ENCODE measurements around the gene RTN4R.
"Not testable (repeated sequence)": the region's sequence is repeated elsewhere in the genome, so short reads cannot be mapped to it uniquely, and the experiment has no call there.

RTN4R gene

GRCh38 chr22:20285473-20286311, 17.6 kb upstream of the RTN4R start:
- not testable (repeated sequence) for DNase-seq

- DNase-seq = no peak
These were observed 16.5 kb upstream of the RTN4R start for GRCh38 chr22:20284471-20285086.

- no peak for DNase-seq
These were observed 15.6 kb upstream of the RTN4R start for GRCh38 chr22:20283674-20284066.

- DNase-seq = no peak
These were observed 15.0 kb upstream of the RTN4R start for GRCh38 chr22:20282901-20283673.

GRCh38 chr22:20281891-20282290, 13.8 kb upstream of the RTN4R start:
- no peak for DNase-seq

GRCh38 chr22:20281473-20281872, 13.4 kb upstream of the RTN4R start:
- not testable (repeated sequence) for DNase-seq

GRCh38 chr22:20280866-20281265, 12.7 kb upstream of the RTN4R start:
- DNase-seq = no peak

GRCh38 chr22:20280163-20280562, 12.0 kb upstream of the RTN4R start:
- not testable (repeated sequence) for DNase-seq

GRCh38 chr22:20279662-20280134, 11.6 kb upstream of the RTN4R start:
- DNase-seq = no peak

- DNase-seq = not testable (repeated sequence)
These were observed 10.8 kb upstream of the RTN4R start for GRCh38 chr22:20278726-20279490.

GRCh38 chr22:20277936-20278635, 10.0 kb upstream of the RTN4R start:
- not testable (repeated sequence) for DNase-seq

GRCh38 chr22:20276468-20276867, 8.3 kb upstream of the RTN4R start:
- DNase-seq = no peak

- no peak for DNase-seq
These were observed 7.7 kb upstream of the RTN4R start for GRCh38 chr22:20275836-20276235.

- DNase-seq = not testable (repeated sequence)
These were observed 7.2 kb upstream of the RTN4R start for GRCh38 chr22:20275325-20275724.

- DNase-seq = not testable (repeated sequence)
These were observed 6.3 kb upstream of the RTN4R start for GRCh38 chr22:20274374-20274773.

- no peak for DNase-seq
These were observed 5.7 kb upstream of the RTN4R start for GRCh38 chr22:20273758-20274181.

- no peak for DNase-seq
These were observed 4.6 kb upstream of the RTN4R start for GRCh38 chr22:20272700-20273099.

- DNase-seq = no peak
These were observed 4.1 kb upstream of the RTN4R start for GRCh38 chr22:20272174-20272573.

GRCh38 chr22:20271114-20271994, 3.2 kb upstream of the RTN4R start:
- no peak for DNase-seq

- DNase-seq = not testable (repeated sequence)
These were observed 2.3 kb upstream of the RTN4R start for GRCh38 chr22:20270190-20271113.

Measured in NCI-H2171 (cell line).